GM12878 (cell line): ENCODE measurements around the gene PPP1R18. TPM values are rescaled to one million over a fixed set of nuclear protein-coding genes. Genes with fewer than 3 reads are reported as not detected.

Experiments
- BCL3 ChIP-seq: IDR thresholded peaks from 2 replicates; pipeline ENCODE4 v1.6.1; 2011; ENCODE audit warnings: borderline replicate concordance, low read depth, mild to moderate bottlenecking, moderate library complexity, low read length; ENCODE audit not compliant: insufficient read depth, poor library complexity, severe bottlenecking
- CHD1 ChIP-seq: IDR thresholded peaks from 2 replicates; pipeline ENCODE4 v1.6.1; 2012; ENCODE audit warnings: low read depth, low read length, improper control_type of control experiment
- CTCF ChIP-seq, 3 experiments: IDR thresholded peaks in 2 of 3; conservative IDR thresholded peaks in 1 of 3; 2 replicates each; pipeline ENCODE4 v1.5.1; 2011; ENCODE audit warnings: low read depth in 3 of 3, low read length in 3 of 3, mild to moderate bottlenecking in 3 of 3, control low read depth in 2 of 3, moderate library complexity in 2 of 3, inconsistent platforms in 1 of 3, mixed read lengths in 1 of 3; ENCODE audit not compliant: control insufficient read depth in 2 of 3, insufficient read depth in 1 of 3; ENCODE audit errors: extremely low read depth in 1 of 3
- E2F8 ChIP-seq: fragments of 450-650 bp; IDR thresholded peaks from 2 replicates; pipeline ENCODE4 v1.6.1; 2018; ENCODE audit warnings: mild to moderate bottlenecking, low read depth, moderate library complexity; ENCODE audit not compliant: partially characterized antibody
- MLLT1 ChIP-seq: fragments of 450-650 bp; IDR thresholded peaks from 2 replicates; pipeline ENCODE4 v1.6.1; 2016; ENCODE audit warnings: mild to moderate bottlenecking
- RAD51 ChIP-seq: fragments of 450-650 bp; IDR thresholded peaks from 2 replicates; pipeline ENCODE4 v1.6.1; 2016; ENCODE audit warnings: moderate library complexity, mild to moderate bottlenecking, inconsistent platforms
- RFX5 ChIP-seq: IDR thresholded peaks from 2 replicates; pipeline ENCODE4 v1.6.1; 2011; ENCODE audit warnings: low read depth, low read length, improper control_type of control experiment
- SIX5 ChIP-seq: IDR thresholded peaks from 2 replicates; pipeline ENCODE4 v1.6.1; 2011; ENCODE audit warnings: mild to moderate bottlenecking, low read depth, low read length, moderate library complexity; ENCODE audit not compliant: severe bottlenecking
- SPI1 ChIP-seq: IDR thresholded peaks from 2 replicates; pipeline ENCODE4 v1.6.1; 2011; ENCODE audit warnings: low read depth, mild to moderate bottlenecking, low read length, moderate library complexity, borderline replicate concordance; ENCODE audit not compliant: insufficient read depth
- SREBF1 ChIP-seq: IDR thresholded peaks from 2 replicates; pipeline ENCODE4 v1.6.1; 2012; ENCODE audit warnings: mild to moderate bottlenecking, low read length
- SUZ12 ChIP-seq: fragments of 200-600 bp; sonication (generic); IDR thresholded peaks from one replicate; pipeline ENCODE4 v1.6.1; 2018; ENCODE audit warnings: antibody characterized with exemption, mild to moderate bottlenecking; ENCODE audit not compliant: unreplicated experiment
- TCF7 ChIP-seq: IDR thresholded peaks from 2 replicates; pipeline ENCODE4 v1.6.1; 2014; ENCODE audit warnings: antibody characterized with exemption, borderline replicate concordance
- WRNIP1 ChIP-seq: IDR thresholded peaks from 2 replicates; pipeline ENCODE4 v1.6.1; 2011; ENCODE audit warnings: low read depth, low read length, improper control_type of control experiment, borderline replicate concordance
- ZBTB40 ChIP-seq: fragments of 450-650 bp; IDR thresholded peaks from 2 replicates; pipeline ENCODE4 v1.6.1; 2016; ENCODE audit warnings: mild to moderate bottlenecking, moderate library complexity, borderline replicate concordance
- ZNF384 ChIP-seq: IDR thresholded peaks from 2 replicates; pipeline ENCODE4 v1.6.1; 2012; ENCODE audit warnings: low read depth, mild to moderate bottlenecking, low read length, improper control_type of control experiment, borderline replicate concordance
- polyA plus RNA-seq, 11 experiments: library from polyadenylated mRNA; depleted of rRNA in 4 of 11; unstranded in 6 of 11; stranded (reverse) in 5 of 11; fragments of >200 nt; fragmentation: Nextera tagmentation in 4 of 11; fragmentation: Illumina TruSeq in 1 of 11; extraction: Ambion mirVana in 4 of 11; extraction: Trizol in 1 of 11; gene quantifications; 1 replicate in 1 of 11; 2 replicates in 10 of 11; pipeline versions ENCODE4 v1.2.1 to v1.2.3, GENCODE V29; 2011 to 2016; ENCODE audit warnings: inconsistent platforms in 2 of 11, missing spikeins in 2 of 11, low read depth in 1 of 11
- total RNA-seq, 4 experiments: library from RNA; depleted of rRNA in 3 of 4; stranded (reverse); fragments of >200 nt in 3 of 4; fragmentation: Illumina TruSeq in 1 of 4; extraction: Trizol in 1 of 4; gene quantifications; 2 replicates each; pipeline versions ENCODE4 v1.2.1 to v1.2.3, GENCODE V29; 2013 to 2021

PPP1R18 gene
- total and polyA plus RNA-seq, 10 of the 15 experiments (the other 5 are each of a cell fraction or from before 2014, with no cell fraction given): 21.0 to 119 (median 52.6) TPM

GRCh38 chr6:30719791-30720737 is 33.6 kb upstream of the PPP1R18 start, which contains the start of gene TUBB (continued):
- peak; percentile 94 for TF ChIP-seq MLLT1
- TF ChIP-seq E2F8: no peak
- no peak for TF ChIP-seq ZNF384
- no peak for TF ChIP-seq SPI1
- TF ChIP-seq ZBTB40: no peak
- peak; percentile 65 for TF ChIP-seq RAD51
- peak; percentile 82 for TF ChIP-seq SIX5
- TF ChIP-seq BCL3: no peak
- TF ChIP-seq SREBF1: 0 out of 2 replicates have a peak, but pooled peaks have one; percentile 46
- TF ChIP-seq SUZ12: no peak
- TF ChIP-seq CTCF (IDR thresholded peaks at IDR 0.05 in 2 of 3, conservative IDR thresholded peaks at IDR 0.05 in 1 of 3; ENCODE audit: control insufficient read depth in 2 of 3, extremely low read depth in 1 of 3, insufficient read depth in 1 of 3, low read depth in 3 of 3, low read length in 3 of 3): no peak
- TF ChIP-seq CHD1: peak; percentile 92
- TF ChIP-seq WRNIP1: no peak
- no peak for TF ChIP-seq RFX5
- TF ChIP-seq TCF7: 0 out of 2 replicates have a peak, but pooled peaks have one; percentile 40
